ENCODE measurements around the gene SLC25A45.
"Not testable (repeated sequence)": the region's sequence is repeated elsewhere in the genome, so short reads cannot be mapped to it uniquely, and the experiment has no call there.

SLC25A45 gene

GRCh38 chr11:65332591-65332990, 49.9 kb downstream of the SLC25A45 start:
- H3K4me1 ChIP-seq (ENCODE audit: control insufficient read depth, insufficient read depth, low read length); H3K4me3 ChIP-seq (ENCODE audit: insufficient read depth, low read depth, low read length); H3K36me3 ChIP-seq (ENCODE audit: control insufficient read depth, insufficient read depth, low read length); H3K9me3 ChIP-seq (ENCODE audit: control insufficient read depth, low read length); H3K27ac ChIP-seq (ENCODE audit: insufficient read depth, low read depth, low read length, poor library complexity, severe bottlenecking); H3K27me3 ChIP-seq (ENCODE audit: control insufficient read depth, insufficient read depth, low read length, poor library complexity, severe bottlenecking): not testable (repeated sequence)
- 90 to 95% methylated on average over 9 of the region's 9 CpGs for WGBS, 2 experiments

- H3K36me3 ChIP-seq (ENCODE audit: control insufficient read depth, insufficient read depth, low read length), result no peaks in the 10 kb centered on the region
- no peaks in the 10 kb centered on the region for H3K27me3 ChIP-seq (ENCODE audit: control insufficient read depth, insufficient read depth, low read length, poor library complexity, severe bottlenecking)
- no peak overlapping the region for H3K4me3 ChIP-seq (ENCODE audit: insufficient read depth, low read depth, low read length)
- H3K9me3 ChIP-seq (ENCODE audit: control insufficient read depth, low read length), result no peaks in the 10 kb centered on the region
- H3K4me1 ChIP-seq (ENCODE audit: control insufficient read depth, insufficient read depth, low read length), result peaks cover 6% of the 10 kb centered on the region
- no peak overlapping the region for H3K27ac ChIP-seq (ENCODE audit: insufficient read depth, low read depth, low read length, poor library complexity, severe bottlenecking)
- 91 to 95% methylated on average over 7 of the region's 7 CpGs for WGBS, 2 experiments
Measured at GRCh38 chr11:65330544-65330943, 51.9 kb downstream of the SLC25A45 start.

GRCh38 chr11:65329944-65330403, 52.5 kb downstream of the SLC25A45 start:
- no peak overlapping the region for H3K27ac ChIP-seq (ENCODE audit: insufficient read depth, low read depth, low read length, poor library complexity, severe bottlenecking)
- WGBS, 2 experiments, result 23 to 32% methylated on average over 12 to 13 of the region's 13 CpGs

GRCh38 chr11:65329478-65329877, 53.0 kb downstream of the SLC25A45 start:
- Histone ChIP-seq H3K4me3 (ENCODE audit: insufficient read depth, low read depth, low read length) (no peak overlapping the region), H3K9me3 (ENCODE audit: control insufficient read depth, low read length) (no peaks in the 10 kb centered on the region), H3K36me3 (ENCODE audit: control insufficient read depth, insufficient read depth, low read length) (no peaks in the 10 kb centered on the region), H3K27me3 (ENCODE audit: control insufficient read depth, insufficient read depth, low read length, poor library complexity, severe bottlenecking) (no peaks in the 10 kb centered on the region), H3K4me1 (ENCODE audit: control insufficient read depth, insufficient read depth, low read length) (no peaks in the 10 kb centered on the region), H3K27ac (ENCODE audit: insufficient read depth, low read depth, low read length, poor library complexity, severe bottlenecking) (no peak overlapping the region)
- 90 to 91% methylated on average over 2 of the region's 2 CpGs for WGBS, 2 experiments

More at GRCh38 chr11:65329944-65330403, 52.5 kb downstream of the SLC25A45 start:
- Histone ChIP-seq H3K4me3 (ENCODE audit: insufficient read depth, low read depth, low read length) (no peak overlapping the region), H3K27me3 (ENCODE audit: control insufficient read depth, insufficient read depth, low read length, poor library complexity, severe bottlenecking) (no peaks in the 10 kb centered on the region), H3K9me3 (ENCODE audit: control insufficient read depth, low read length) (no peaks in the 10 kb centered on the region), H3K36me3 (ENCODE audit: control insufficient read depth, insufficient read depth, low read length) (no peaks in the 10 kb centered on the region), H3K4me1 (ENCODE audit: control insufficient read depth, insufficient read depth, low read length) (peaks cover under 1% of the 10 kb centered on the region)

GRCh38 chr11:65327021-65327420, 55.4 kb downstream of the SLC25A45 start:
- H3K9me3 ChIP-seq (ENCODE audit: control insufficient read depth, low read length), result no peaks in the 10 kb centered on the region
- no peak overlapping the region for H3K4me3 ChIP-seq (ENCODE audit: insufficient read depth, low read depth, low read length)
- WGBS, 2 experiments, result 91 to 93% methylated on average over 7 to 8 of the region's 8 CpGs
- H3K27ac ChIP-seq (ENCODE audit: insufficient read depth, low read depth, low read length, poor library complexity, severe bottlenecking), result no peak overlapping the region
- H3K36me3 ChIP-seq (ENCODE audit: control insufficient read depth, insufficient read depth, low read length), result no peaks in the 10 kb centered on the region
- no peaks in the 10 kb centered on the region for H3K4me1 ChIP-seq (ENCODE audit: control insufficient read depth, insufficient read depth, low read length)
- H3K27me3 ChIP-seq (ENCODE audit: control insufficient read depth, insufficient read depth, low read length, poor library complexity, severe bottlenecking), result no peaks in the 10 kb centered on the region

- Histone ChIP-seq H3K27me3 (ENCODE audit: control insufficient read depth, insufficient read depth, low read length, poor library complexity, severe bottlenecking) (no peaks in the 10 kb centered on the region), H3K9me3 (ENCODE audit: control insufficient read depth, low read length) (no peaks in the 10 kb centered on the region), H3K4me1 (ENCODE audit: control insufficient read depth, insufficient read depth, low read length) (no peaks in the 10 kb centered on the region), H3K27ac (ENCODE audit: insufficient read depth, low read depth, low read length, poor library complexity, severe bottlenecking) (no peak overlapping the region), H3K4me3 (ENCODE audit: insufficient read depth, low read depth, low read length) (no peak overlapping the region), H3K36me3 (ENCODE audit: control insufficient read depth, insufficient read depth, low read length) (no peaks in the 10 kb centered on the region)
- WGBS, 2 experiments, result 95 to 96% methylated on average over 4 of the region's 4 CpGs
Measured at GRCh38 chr11:65325435-65325834, 57.0 kb downstream of the SLC25A45 start.

All from ectodermal cell (in vitro differentiated cells).